ENCODE results near the gene CTTN. TPM values are rescaled to one million over a fixed set of nuclear protein-coding genes. Genes with fewer than 3 reads are reported as not detected.

The CTTN gene
- total and polyA plus RNA-seq, 2 of the 13 experiments (the other 11 are each of a cell fraction or from before 2014, with no cell fraction given) = 84.4 to 114 TPM

DNA sequence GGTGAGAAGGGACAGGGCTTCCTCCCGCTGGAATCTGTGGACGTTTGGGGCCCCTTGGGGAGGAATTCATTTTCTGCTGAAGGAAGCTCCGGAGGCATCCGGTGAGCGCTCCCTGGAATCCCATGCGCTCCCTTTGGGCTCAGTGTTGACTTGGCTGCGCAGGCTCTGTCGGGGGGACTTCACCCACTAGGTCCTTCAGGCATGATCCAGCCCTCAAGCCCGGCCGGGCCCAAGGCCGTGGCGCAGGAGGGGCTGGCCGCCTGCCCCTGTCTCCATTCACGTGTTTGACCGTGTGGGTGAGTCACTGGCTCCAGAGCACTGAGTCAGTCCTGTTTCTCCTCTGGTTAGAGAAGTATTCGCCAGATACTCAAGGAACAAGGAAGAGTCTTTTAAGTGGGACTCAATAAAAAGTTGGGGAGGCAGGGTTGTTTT is 1.4 kb downstream of the CTTN start (continued):
- TF ChIP-seq ZNF468 (CRISPR knock-in tag; IDR thresholded peaks at IDR 0.05) (no peak), NFRKB (IDR thresholded peaks at IDR 0.05) (no peak), EP300 (IDR thresholded peaks at IDR 0.05; ENCODE audit: low read depth in 2 of 2, low read length in 2 of 2) (0 out of 4 replicates have a peak, but pooled peaks of 1 of the 2 experiments have one; percentile 14), EP300 (CRISPR knock-in tag; IDR thresholded peaks at IDR 0.05; ENCODE audit: borderline replicate concordance) (no peak), KLF16 (CRISPR knock-in tag; IDR thresholded peaks at IDR 0.05) (peak in 1 of 2 experiments; percentile 55; a peak in 1 of 4 replicates), POLR2G (IDR thresholded peaks at IDR 0.05; ENCODE audit: low read depth, low read length) (peak; percentile 46; the same call in 1 of the 2 replicates), ZFP36L1 (CRISPR knock-in tag; IDR thresholded peaks at IDR 0.05) (no peak), AGO2 (optimal IDR thresholded peaks at IDR 0.05; ENCODE audit: low read depth, low read length) (peak; percentile 43), ZNF543 (CRISPR knock-in tag; IDR thresholded peaks at IDR 0.05) (no peak), SNAPC4 (CRISPR knock-in tag; IDR thresholded peaks at IDR 0.05) (0 out of 2 replicates have a peak, but pooled peaks have one; percentile 27), ZMAT3 (CRISPR knock-in tag; conservative IDR thresholded peaks at IDR 0.05) (0 out of 2 replicates have a peak, but pooled peaks have one; percentile 46), FOSL2 (CRISPR knock-in tag; IDR thresholded peaks at IDR 0.05) (peak; percentile 97), YEATS2 (CRISPR knock-in tag; IDR thresholded peaks at IDR 0.05; ENCODE audit: borderline replicate concordance) (peak; percentile 53; the same call in 1 of the 2 replicates), TBX2 (CRISPR knock-in tag; IDR thresholded peaks at IDR 0.05; ENCODE audit: borderline replicate concordance) (peak; percentile 55), TCF7L2 (IDR thresholded peaks at IDR 0.05; ENCODE audit: low read depth, low read length) (no peak)
- TF ChIP-seq, protein P1, sequence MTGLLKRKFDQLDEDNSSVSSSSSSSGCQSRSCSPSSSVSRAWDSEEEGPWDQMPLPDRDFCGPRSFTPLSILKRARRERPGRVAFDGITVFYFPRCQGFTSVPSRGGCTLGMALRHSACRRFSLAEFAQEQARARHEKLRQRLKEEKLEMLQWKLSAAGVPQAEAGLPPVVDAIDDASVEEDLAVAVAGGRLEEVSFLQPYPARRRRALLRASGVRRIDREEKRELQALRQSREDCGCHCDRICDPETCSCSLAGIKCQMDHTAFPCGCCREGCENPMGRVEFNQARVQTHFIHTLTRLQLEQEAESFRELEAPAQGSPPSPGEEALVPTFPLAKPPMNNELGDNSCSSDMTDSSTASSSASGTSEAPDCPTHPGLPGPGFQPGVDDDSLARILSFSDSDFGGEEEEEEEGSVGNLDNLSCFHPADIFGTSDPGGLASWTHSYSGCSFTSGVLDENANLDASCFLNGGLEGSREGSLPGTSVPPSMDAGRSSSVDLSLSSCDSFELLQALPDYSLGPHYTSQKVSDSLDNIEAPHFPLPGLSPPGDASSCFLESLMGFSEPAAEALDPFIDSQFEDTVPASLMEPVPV (CRISPR knock-in tag; IDR thresholded peaks at IDR 0.05) = peak; percentile 56; the same call in 1 of the 2 replicates
- TF ChIP-seq, protein P2, sequence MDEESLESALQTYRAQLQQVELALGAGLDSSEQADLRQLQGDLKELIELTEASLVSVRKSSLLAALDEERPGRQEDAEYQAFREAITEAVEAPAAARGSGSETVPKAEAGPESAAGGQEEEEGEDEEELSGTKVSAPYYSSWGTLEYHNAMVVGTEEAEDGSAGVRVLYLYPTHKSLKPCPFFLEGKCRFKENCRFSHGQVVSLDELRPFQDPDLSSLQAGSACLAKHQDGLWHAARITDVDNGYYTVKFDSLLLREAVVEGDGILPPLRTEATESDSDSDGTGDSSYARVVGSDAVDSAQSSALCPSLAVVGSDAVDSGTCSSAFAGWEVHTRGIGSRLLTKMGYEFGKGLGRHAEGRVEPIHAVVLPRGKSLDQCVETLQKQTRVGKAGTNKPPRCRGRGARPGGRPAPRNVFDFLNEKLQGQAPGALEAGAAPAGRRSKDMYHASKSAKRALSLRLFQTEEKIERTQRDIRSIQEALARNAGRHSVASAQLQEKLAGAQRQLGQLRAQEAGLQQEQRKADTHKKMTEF (CRISPR knock-in tag; IDR thresholded peaks at IDR 0.05) = peak; percentile 48; the same call in 1 of the 2 replicates
- TF ChIP-seq, protein P3, sequence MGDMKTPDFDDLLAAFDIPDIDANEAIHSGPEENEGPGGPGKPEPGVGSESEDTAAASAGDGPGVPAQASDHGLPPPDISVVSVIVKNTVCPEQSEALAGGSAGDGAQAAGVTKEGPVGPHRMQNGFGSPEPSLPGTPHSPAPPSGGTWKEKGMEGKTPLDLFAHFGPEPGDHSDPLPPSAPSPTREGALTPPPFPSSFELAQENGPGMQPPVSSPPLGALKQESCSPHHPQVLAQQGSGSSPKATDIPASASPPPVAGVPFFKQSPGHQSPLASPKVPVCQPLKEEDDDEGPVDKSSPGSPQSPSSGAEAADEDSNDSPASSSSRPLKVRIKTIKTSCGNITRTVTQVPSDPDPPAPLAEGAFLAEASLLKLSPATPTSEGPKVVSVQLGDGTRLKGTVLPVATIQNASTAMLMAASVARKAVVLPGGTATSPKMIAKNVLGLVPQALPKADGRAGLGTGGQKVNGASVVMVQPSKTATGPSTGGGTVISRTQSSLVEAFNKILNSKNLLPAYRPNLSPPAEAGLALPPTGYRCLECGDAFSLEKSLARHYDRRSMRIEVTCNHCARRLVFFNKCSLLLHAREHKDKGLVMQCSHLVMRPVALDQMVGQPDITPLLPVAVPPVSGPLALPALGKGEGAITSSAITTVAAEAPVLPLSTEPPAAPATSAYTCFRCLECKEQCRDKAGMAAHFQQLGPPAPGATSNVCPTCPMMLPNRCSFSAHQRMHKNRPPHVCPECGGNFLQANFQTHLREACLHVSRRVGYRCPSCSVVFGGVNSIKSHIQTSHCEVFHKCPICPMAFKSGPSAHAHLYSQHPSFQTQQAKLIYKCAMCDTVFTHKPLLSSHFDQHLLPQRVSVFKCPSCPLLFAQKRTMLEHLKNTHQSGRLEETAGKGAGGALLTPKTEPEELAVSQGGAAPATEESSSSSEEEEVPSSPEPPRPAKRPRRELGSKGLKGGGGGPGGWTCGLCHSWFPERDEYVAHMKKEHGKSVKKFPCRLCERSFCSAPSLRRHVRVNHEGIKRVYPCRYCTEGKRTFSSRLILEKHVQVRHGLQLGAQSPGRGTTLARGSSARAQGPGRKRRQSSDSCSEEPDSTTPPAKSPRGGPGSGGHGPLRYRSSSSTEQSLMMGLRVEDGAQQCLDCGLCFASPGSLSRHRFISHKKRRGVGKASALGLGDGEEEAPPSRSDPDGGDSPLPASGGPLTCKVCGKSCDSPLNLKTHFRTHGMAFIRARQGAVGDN (CRISPR knock-in tag; IDR thresholded peaks at IDR 0.05) = peak; percentile 91

All from HepG2 (cell line).